ENCODE measurements around the gene SETD1A. TPM values are rescaled to one million over a fixed set of nuclear protein-coding genes. Genes with fewer than 3 reads are reported as not detected.

The SETD1A gene
- total and polyA plus RNA-seq, 2 of the 8 experiments (the other 6 are each of a cell fraction or from before 2014, with no cell fraction given), result 4.8 to 29.0 TPM

- TF ChIP-seq, protein P1, sequence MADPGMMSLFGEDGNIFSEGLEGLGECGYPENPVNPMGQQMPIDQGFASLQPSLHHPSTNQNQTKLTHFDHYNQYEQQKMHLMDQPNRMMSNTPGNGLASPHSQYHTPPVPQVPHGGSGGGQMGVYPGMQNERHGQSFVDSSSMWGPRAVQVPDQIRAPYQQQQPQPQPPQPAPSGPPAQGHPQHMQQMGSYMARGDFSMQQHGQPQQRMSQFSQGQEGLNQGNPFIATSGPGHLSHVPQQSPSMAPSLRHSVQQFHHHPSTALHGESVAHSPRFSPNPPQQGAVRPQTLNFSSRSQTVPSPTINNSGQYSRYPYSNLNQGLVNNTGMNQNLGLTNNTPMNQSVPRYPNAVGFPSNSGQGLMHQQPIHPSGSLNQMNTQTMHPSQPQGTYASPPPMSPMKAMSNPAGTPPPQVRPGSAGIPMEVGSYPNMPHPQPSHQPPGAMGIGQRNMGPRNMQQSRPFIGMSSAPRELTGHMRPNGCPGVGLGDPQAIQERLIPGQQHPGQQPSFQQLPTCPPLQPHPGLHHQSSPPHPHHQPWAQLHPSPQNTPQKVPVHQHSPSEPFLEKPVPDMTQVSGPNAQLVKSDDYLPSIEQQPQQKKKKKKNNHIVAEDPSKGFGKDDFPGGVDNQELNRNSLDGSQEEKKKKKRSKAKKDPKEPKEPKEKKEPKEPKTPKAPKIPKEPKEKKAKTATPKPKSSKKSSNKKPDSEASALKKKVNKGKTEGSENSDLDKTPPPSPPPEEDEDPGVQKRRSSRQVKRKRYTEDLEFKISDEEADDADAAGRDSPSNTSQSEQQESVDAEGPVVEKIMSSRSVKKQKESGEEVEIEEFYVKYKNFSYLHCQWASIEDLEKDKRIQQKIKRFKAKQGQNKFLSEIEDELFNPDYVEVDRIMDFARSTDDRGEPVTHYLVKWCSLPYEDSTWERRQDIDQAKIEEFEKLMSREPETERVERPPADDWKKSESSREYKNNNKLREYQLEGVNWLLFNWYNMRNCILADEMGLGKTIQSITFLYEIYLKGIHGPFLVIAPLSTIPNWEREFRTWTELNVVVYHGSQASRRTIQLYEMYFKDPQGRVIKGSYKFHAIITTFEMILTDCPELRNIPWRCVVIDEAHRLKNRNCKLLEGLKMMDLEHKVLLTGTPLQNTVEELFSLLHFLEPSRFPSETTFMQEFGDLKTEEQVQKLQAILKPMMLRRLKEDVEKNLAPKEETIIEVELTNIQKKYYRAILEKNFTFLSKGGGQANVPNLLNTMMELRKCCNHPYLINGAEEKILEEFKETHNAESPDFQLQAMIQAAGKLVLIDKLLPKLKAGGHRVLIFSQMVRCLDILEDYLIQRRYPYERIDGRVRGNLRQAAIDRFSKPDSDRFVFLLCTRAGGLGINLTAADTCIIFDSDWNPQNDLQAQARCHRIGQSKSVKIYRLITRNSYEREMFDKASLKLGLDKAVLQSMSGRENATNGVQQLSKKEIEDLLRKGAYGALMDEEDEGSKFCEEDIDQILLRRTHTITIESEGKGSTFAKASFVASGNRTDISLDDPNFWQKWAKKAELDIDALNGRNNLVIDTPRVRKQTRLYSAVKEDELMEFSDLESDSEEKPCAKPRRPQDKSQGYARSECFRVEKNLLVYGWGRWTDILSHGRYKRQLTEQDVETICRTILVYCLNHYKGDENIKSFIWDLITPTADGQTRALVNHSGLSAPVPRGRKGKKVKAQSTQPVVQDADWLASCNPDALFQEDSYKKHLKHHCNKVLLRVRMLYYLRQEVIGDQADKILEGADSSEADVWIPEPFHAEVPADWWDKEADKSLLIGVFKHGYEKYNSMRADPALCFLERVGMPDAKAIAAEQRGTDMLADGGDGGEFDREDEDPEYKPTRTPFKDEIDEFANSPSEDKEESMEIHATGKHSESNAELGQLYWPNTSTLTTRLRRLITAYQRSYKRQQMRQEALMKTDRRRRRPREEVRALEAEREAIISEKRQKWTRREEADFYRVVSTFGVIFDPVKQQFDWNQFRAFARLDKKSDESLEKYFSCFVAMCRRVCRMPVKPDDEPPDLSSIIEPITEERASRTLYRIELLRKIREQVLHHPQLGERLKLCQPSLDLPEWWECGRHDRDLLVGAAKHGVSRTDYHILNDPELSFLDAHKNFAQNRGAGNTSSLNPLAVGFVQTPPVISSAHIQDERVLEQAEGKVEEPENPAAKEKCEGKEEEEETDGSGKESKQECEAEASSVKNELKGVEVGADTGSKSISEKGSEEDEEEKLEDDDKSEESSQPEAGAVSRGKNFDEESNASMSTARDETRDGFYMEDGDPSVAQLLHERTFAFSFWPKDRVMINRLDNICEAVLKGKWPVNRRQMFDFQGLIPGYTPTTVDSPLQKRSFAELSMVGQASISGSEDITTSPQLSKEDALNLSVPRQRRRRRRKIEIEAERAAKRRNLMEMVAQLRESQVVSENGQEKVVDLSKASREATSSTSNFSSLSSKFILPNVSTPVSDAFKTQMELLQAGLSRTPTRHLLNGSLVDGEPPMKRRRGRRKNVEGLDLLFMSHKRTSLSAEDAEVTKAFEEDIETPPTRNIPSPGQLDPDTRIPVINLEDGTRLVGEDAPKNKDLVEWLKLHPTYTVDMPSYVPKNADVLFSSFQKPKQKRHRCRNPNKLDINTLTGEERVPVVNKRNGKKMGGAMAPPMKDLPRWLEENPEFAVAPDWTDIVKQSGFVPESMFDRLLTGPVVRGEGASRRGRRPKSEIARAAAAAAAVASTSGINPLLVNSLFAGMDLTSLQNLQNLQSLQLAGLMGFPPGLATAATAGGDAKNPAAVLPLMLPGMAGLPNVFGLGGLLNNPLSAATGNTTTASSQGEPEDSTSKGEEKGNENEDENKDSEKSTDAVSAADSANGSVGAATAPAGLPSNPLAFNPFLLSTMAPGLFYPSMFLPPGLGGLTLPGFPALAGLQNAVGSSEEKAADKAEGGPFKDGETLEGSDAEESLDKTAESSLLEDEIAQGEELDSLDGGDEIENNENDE (IDR thresholded peaks at IDR 0.05; ENCODE audit: insufficient replicate concordance, low read length), result no peak
- TF ChIP-seq POLR2AphosphoS5 (IDR thresholded peaks at IDR 0.05; ENCODE audit: low read depth, low read length) (peak; percentile 28; the same call in 1 of the 2 replicates), POLR2A (IDR thresholded peaks at IDR 0.05; ENCODE audit: control extremely low read depth in 1 of 2, low read depth in 2 of 2, low read length in 2 of 2) (peak; percentile 27 to 63), CREB1 (IDR thresholded peaks at IDR 0.05) (peak; percentile 50; the same call in 1 of the 2 replicates), CHD2 (IDR thresholded peaks at IDR 0.05; ENCODE audit: low read length) (0 out of 2 replicates have a peak, but pooled peaks have one; percentile 42), BRCA1 (IDR thresholded peaks at IDR 0.05; ENCODE audit: low read depth, low read length) (no peak), GTF2F1 (IDR thresholded peaks at IDR 0.05; ENCODE audit: borderline replicate concordance, low read depth, low read length) (no peak), HDAC2 (IDR thresholded peaks at IDR 0.05; ENCODE audit: borderline replicate concordance in 1 of 2, low read depth in 2 of 2, low read length in 2 of 2) (peak; percentile 95 to 99; a peak in 3 of 4 replicates), RNF2 (IDR thresholded peaks at IDR 0.05; ENCODE audit: borderline replicate concordance, low read depth, low read length, missing control alignments, poor library complexity, severe bottlenecking) (no peak), RXRA (IDR thresholded peaks at IDR 0.05; ENCODE audit: insufficient read depth, low read depth, low read length) (no peak)
These were observed 35.7 kb upstream of the SETD1A start (continued) for GRCh38 chr16:30921748-30922419.

All from H1 (cell line).